SU-DHL-6 (cell line): ENCODE results near the gene CDK5R1.

Experiments
- CTCF ChIP-seq: fragments of 200-600 bp; sonication (generic); IDR thresholded peaks from one replicate; pipeline ENCODE4 v1.5.1; 2017; ENCODE audit warnings: antibody characterized with exemption, mild to moderate bottlenecking, low read length, moderate library complexity; ENCODE audit not compliant: insufficient read depth, poor library complexity, severe bottlenecking
- EZH2phosphoT487 ChIP-seq: fragments of 200-600 bp; sonication (generic), shearing (Covaris generic); conservative IDR thresholded peaks from 2 replicates; pipeline ENCODE4 v1.6.1; 2018; ENCODE audit warnings: mild to moderate bottlenecking, antibody characterized with exemption, low read length, moderate library complexity, mixed read lengths

- no peak for TF ChIP-seq CTCF
- TF ChIP-seq EZH2phosphoT487, result no peak
These were observed 22.4 kb upstream of the CDK5R1 start for GRCh38 chr17:32464374-32464773.
